ENCODE measurements around the gene PCP4.

PCP4 gene

DNA sequence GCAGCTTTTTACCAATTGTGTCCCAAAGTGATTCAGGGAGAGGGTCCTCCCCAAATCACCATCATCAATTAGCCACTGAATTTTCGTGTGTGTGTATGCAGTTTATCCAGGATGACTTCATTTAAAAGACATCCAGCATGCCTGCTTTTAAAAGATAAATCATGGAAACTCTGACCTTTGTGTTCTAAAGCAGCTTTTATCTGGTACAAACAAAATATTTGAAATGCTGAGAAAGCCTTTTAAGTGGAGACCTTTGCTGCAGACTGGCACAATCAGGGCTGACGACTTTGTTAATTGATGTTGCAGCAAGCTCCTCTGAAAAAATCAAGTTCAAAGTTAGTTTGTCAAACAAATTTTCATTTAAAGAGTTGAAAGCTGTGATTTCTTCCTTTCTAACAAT lies 104.7 kb downstream of the PCP4 start:
- no peaks in the 10 kb centered on the region for H3K36me3 Mint-ChIP-seq (ENCODE audit: low read depth)
- DNase-seq = no peak
- peaks cover 10% of the 10 kb centered on the region for H3K27me3 Mint-ChIP-seq (ENCODE audit: low read depth, poor library complexity)
- peaks cover 18% of the 10 kb centered on the region for H3K9me3 Mint-ChIP-seq
- no peak overlapping the region for H3K27ac Mint-ChIP-seq
- no peak for TF ChIP-seq CTCF (IDR thresholded peaks at IDR 0.05)
- H3K4me3 Mint-ChIP-seq = no peak overlapping the region
- peaks cover 6% of the 10 kb centered on the region for H3K4me1 Mint-ChIP-seq

DNA sequence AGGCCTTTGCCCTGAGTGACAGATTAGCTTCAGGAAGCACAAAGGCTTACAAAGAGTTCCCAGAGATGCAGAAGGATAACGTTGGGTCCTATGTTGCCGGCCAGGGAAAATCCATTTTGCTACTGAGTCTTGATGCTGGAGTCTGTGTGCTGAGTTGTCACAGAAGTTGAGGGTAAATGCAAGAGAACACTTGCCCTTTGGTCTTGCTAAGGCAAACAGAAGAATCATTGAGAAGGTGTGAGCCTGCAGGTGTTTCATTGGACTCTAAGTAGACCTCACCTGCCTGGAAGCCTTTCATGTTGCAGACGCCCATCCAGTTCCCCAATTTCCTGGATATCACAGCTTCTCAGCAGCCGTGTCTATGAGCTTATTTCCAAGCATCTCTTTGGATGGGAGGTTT lies 105.2 kb downstream of the PCP4 start:
- Mint-ChIP-seq H3K27ac (no peak overlapping the region), H3K4me3 (no peak overlapping the region), H3K27me3 (ENCODE audit: low read depth, poor library complexity) (peaks cover 10% of the 10 kb centered on the region), H3K4me1 (peaks cover 6% of the 10 kb centered on the region), H3K36me3 (ENCODE audit: low read depth) (no peaks in the 10 kb centered on the region), H3K9me3 (peaks cover 13% of the 10 kb centered on the region)
- no peak for DNase-seq
- no peak for TF ChIP-seq CTCF (IDR thresholded peaks at IDR 0.05)

- Mint-ChIP-seq H3K4me3 (no peak overlapping the region), H3K36me3 (ENCODE audit: low read depth) (no peaks in the 10 kb centered on the region)
- no peak for DNase-seq
Measured at GRCh38 chr21:39972976-39973770, 105.9 kb downstream of the PCP4 start.

DNA sequence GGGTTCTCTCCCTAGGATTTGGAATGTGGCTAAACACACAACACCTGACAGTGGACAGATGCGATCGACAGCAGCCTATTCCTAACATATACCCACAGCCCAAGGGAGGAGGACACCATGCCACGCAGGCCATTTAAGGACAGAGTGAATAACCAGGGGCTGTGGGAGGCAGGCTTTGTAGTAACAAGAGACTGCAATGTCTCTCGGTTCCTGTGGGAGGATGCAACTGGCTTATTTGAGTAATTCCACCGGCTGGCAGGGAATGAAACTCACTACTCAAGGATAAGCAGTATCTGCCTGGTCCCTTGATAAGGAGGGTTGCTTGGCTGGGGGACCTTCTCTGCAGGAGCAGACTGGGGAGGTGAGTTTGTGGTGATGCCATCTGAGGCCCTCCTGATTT lies 109.6 kb downstream of the PCP4 start:
- no peak overlapping the region for H3K4me3 Mint-ChIP-seq
- no peaks in the 10 kb centered on the region for H3K36me3 Mint-ChIP-seq (ENCODE audit: low read depth)
- no peak overlapping the region for H3K27ac Mint-ChIP-seq

More at GRCh38 chr21:39972976-39973770, 105.9 kb downstream of the PCP4 start:
- TF ChIP-seq CTCF (IDR thresholded peaks at IDR 0.05) = no peak
- H3K27me3 Mint-ChIP-seq (ENCODE audit: low read depth, poor library complexity) = peaks cover 11% of the 10 kb centered on the region
- peaks cover 8% of the 10 kb centered on the region for H3K9me3 Mint-ChIP-seq
- H3K27ac Mint-ChIP-seq = no peak overlapping the region
- H3K4me1 Mint-ChIP-seq = peaks cover 6% of the 10 kb centered on the region

More for the DNA sequence above, 109.6 kb downstream of the PCP4 start:
- H3K4me1 Mint-ChIP-seq = peaks cover 6% of the 10 kb centered on the region
- H3K9me3 Mint-ChIP-seq = peaks cover 8% of the 10 kb centered on the region
- peaks cover 18% of the 10 kb centered on the region for H3K27me3 Mint-ChIP-seq (ENCODE audit: low read depth, poor library complexity)
- DNase-seq = no peak
- TF ChIP-seq CTCF (IDR thresholded peaks at IDR 0.05) = no peak
